GM12873 (cell line): ENCODE data around the gene CPNE6.

ENCODE experiments used
- CTCF ChIP-seq: IDR thresholded peaks from 2 replicates; pipeline ENCODE4 v1.5.1; 2012; ENCODE audit warnings: low read depth, mild to moderate bottlenecking, moderate library complexity, low read length, control low read depth; ENCODE audit not compliant: insufficient read depth; ENCODE audit errors: missing control alignments

Gene CPNE6

DNA sequence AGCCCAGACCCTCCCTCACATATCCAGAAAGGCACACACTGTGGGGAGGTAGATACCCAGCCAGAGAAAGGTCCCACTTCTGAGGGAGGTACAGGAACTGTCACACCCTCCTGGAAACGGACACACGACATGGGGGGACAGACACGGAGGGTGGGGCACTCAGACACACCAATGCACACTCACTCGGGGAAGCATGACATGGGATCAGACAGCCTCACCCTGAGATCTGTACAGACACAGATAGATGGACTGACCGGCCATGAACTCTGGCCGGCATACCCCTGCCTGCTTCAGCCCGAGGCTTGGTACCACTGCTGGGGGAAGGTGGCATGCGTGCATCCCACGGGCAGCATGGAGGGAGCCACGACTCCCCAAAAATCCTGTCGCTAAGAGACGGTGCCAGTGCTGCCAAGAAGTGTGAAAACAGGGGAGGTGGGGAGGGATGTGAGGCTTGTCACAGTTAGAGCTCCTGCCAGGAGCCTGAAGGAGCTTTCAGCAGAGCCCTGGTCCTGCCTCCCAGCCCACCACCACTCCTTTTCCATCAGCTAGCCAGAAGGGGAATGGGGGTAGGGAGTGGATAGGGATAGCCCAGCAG lies 571 bp downstream of the CPNE6 start:
- no peak for TF ChIP-seq CTCF

- TF ChIP-seq CTCF, result no peak
Observed at GRCh38 chr14:24072436-24072835, 1.1 kb downstream of the CPNE6 start.

DNA sequence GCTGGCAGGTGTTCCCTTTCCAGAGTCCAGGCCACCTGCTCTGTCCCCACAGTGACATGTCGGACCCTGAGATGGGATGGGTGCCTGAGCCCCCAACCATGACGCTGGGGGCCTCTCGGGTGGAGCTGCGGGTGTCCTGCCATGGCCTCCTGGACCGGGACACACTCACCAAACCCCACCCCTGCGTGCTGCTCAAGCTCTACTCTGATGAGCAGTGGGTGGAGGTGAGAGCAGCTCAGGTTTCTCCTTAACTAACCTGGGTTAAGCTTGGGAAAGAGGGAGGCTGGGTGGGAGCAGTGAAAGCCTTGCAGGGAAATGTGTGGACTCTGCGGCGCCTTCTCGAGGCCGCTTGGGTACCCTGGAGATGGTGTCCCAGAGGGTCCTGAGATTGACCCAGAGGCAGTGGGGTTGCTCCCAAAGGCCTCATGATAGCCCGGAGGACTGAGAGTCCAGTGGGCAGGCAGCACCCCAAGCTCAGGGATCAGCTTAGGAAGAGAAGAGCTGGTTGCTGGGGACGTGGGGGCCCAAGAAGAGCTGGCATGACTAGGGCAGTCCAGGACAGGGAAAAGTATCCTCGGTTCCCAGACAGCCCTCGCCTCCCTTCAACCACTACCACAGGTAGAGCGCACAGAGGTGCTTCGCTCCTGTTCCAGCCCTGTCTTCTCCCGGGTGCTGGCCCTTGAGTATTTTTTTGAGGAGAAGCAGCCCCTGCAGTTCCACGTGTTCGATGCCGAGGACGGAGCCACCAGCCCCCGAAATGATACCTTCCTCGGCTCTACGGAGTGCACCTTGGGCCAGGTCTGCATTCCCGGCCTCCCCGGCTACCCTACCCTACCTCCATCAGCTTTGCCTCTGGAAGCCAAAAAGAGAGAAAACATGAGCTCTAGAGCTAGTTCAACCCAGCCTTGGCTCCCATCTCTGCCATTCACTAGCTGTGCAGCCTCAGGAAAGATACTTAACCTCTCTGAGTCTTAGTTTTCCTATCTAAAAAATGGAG lies 1.8 kb downstream of the CPNE6 start:
- no peak for TF ChIP-seq CTCF

- TF ChIP-seq CTCF, result no peak
Observed at GRCh38 chr14:24074625-24075484, 3.5 kb downstream of the CPNE6 start.

DNA sequence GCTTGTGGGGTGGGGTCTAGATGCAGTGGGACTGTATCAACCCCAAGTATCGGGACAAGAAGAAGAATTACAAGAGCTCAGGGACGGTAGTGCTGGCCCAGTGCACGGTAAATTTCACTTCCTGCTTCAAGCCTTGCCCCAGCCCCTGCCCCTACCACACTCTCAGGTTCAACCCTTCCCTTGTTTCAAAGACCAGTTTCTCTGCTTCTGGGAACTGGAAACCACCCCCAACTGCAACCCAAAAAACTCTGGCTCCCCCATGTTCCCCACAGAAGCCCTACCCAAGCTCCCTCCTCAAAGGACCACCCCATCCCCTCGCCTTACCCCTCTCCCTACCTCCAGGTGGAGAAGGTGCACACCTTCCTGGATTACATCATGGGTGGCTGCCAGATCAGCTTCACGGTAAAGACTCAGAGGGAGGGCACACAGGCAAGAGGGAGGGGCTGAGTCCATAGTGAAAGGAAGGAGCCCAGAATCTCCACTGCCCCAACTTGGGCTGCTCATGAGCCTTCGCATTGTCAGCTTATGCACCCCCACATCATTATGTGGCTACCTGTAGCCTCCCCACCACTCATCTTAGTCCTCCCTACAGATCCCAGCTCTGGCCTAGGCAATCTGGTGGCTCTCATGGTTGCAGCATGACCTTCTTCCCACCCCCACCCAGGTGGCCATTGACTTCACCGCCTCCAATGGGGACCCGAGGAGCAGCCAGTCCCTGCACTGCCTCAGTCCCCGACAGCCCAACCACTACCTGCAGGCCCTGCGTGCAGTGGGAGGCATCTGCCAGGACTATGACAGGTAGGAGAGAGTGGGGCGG lies 4.3 kb downstream of the CPNE6 start:
- TF ChIP-seq CTCF, result no peak

GRCh38 chr14:24076302-24076601 lies 4.9 kb downstream of the CPNE6 start:
- TF ChIP-seq CTCF, result no peak

- no peak for TF ChIP-seq CTCF
Observed at GRCh38 chr14:24077086-24077485, 5.7 kb downstream of the CPNE6 start.
